H1 (cell line): ENCODE results near the gene DHRS3. TPM values are rescaled to one million over a fixed set of nuclear protein-coding genes. Genes with fewer than 3 reads are reported as not detected.

ENCODE experiments used
- CTCF ChIA-PET: fragments of 300-600 bp; sonication (Branson Sonifier 250); formaldehyde crosslinking; loops from one replicate; lab custom pipeline; 2021; ENCODE audit not compliant: partially characterized antibody; lab: Charles Lee
- POLR2A ChIA-PET: fragments of 300-600 bp; sonication (Branson Sonifier 250); formaldehyde crosslinking; loops from one replicate; lab custom pipeline; 2021; ENCODE audit warnings: inconsistent platforms; ENCODE audit not compliant: partially characterized antibody; lab: Charles Lee
- DNase-seq, 2 experiments: peaks; one replicate each; pipeline versions ENCODE4 v3.0.0 to v3.0.0-alpha.2; 2010 to 2022; ENCODE audit warnings: low spot score in 2 of 2, low read depth in 1 of 2, mixed read lengths in 1 of 2
- FAIRE-seq: peaks from 2 replicates; lab custom pipeline; 2011; peaks lifted over from hg19 to GRCh38; lab: Jason Lieb, UNC
- H2AFZ ChIP-seq: 2 replicates; pipeline ENCODE4 v1.8.1; 2012; ENCODE audit warnings: low read length, inconsistent platforms
- H2AK5ac ChIP-seq: 2 replicates; pipeline ENCODE4 v1.6.1; 2013; ENCODE audit warnings: low read depth, low read length
- H2BK120ac ChIP-seq: replicated peaks from 2 replicates; pipeline ENCODE3; 2013; ENCODE audit warnings: low read depth, low read length, inconsistent platforms
- H2BK12ac ChIP-seq: 2 replicates; pipeline ENCODE4 v1.6.1; 2013; ENCODE audit warnings: low read depth, low read length
- H2BK15ac ChIP-seq: 2 replicates; pipeline ENCODE4 v1.6.1; 2013; ENCODE audit warnings: low read length
- H2BK20ac ChIP-seq: 2 replicates; pipeline ENCODE4 v1.6.1; 2013; ENCODE audit warnings: low read length
- H2BK5ac ChIP-seq: 2 replicates; pipeline ENCODE4 v1.6.1; 2013; ENCODE audit warnings: low read depth, low read length
- H3K14ac ChIP-seq: 2 replicates; pipeline ENCODE4 v1.6.1; 2013; ENCODE audit warnings: inconsistent platforms; ENCODE audit not compliant: insufficient read length
- H3K18ac ChIP-seq: 2 replicates; pipeline ENCODE4 v1.6.1; 2013; ENCODE audit warnings: low read length; ENCODE audit errors: extremely low read depth
- H3K23ac ChIP-seq: 2 replicates; pipeline ENCODE4 v1.6.1; 2013; ENCODE audit warnings: inconsistent platforms; ENCODE audit not compliant: insufficient read length
- H3K23me2 ChIP-seq: 2 replicates; pipeline ENCODE4 v1.6.1; 2013; ENCODE audit warnings: low read depth, low read length
- H3K27ac ChIP-seq: 2 replicates; pipeline ENCODE4 v1.6.1; 2011; ENCODE audit warnings: low read depth, low read length, inconsistent platforms
- H3K27me3 ChIP-seq, 4 experiments: replicated peaks in 1 of 4; 1 replicate in 1 of 4; 2 replicates in 3 of 4; pipeline versions ENCODE4 v1.6.1 to v1.8.1; 2011 to 2013; ENCODE audit warnings: low read length in 3 of 4, mild to moderate bottlenecking in 3 of 4, inconsistent platforms in 2 of 4, mixed read lengths in 2 of 4, moderate library complexity in 1 of 4; ENCODE audit not compliant: control insufficient read depth in 3 of 4, insufficient read depth in 3 of 4; ENCODE audit errors: extremely low read depth in 1 of 4
- H3K36me3 ChIP-seq, 4 experiments: 2 replicates each; pipeline versions ENCODE4 v1.6.1 to v1.8.1; 2011 to 2013; ENCODE audit warnings: mild to moderate bottlenecking in 4 of 4, low read length in 3 of 4, moderate library complexity in 2 of 4, control low read depth in 1 of 4, inconsistent platforms in 1 of 4; ENCODE audit not compliant: insufficient read depth in 4 of 4, control insufficient read depth in 2 of 4
- H3K4ac ChIP-seq: replicated peaks from 2 replicates; pipeline ENCODE3; 2013; ENCODE audit warnings: low read length, low read depth, mixed read lengths, inconsistent platforms; ENCODE audit not compliant: insufficient read length
- H3K4me1 ChIP-seq, 4 experiments: replicated peaks in 1 of 4; 1 replicate in 1 of 4; 2 replicates in 3 of 4; pipeline versions ENCODE4 v1.6.1 to v1.8.1; 2011 to 2013; ENCODE audit warnings: low read length in 3 of 4, inconsistent platforms in 2 of 4, mixed read lengths in 1 of 4; ENCODE audit not compliant: insufficient read depth in 4 of 4, control insufficient read depth in 3 of 4
- H3K4me2 ChIP-seq, 2 experiments: 2 replicates each; pipeline versions ENCODE4 v1.6.1 to v1.8.1; 2011 to 2013; ENCODE audit warnings: low read depth in 2 of 2, low read length in 2 of 2, control low read depth in 1 of 2, inconsistent platforms in 1 of 2, mild to moderate bottlenecking in 1 of 2; ENCODE audit not compliant: insufficient read depth in 1 of 2
- H3K4me3 ChIP-seq, 4 experiments: fragments of 200-600, 300-600 bp in 1 of 4; sonication (generic), shearing (Covaris generic), sonication (Bioruptor Twin) in 1 of 4; 2 replicates each; pipeline versions ENCODE4 v1.5.1 to v1.8.1; 2011 to 2016; ENCODE audit warnings: low read length in 4 of 4, low read depth in 3 of 4, control low read depth in 2 of 4, inconsistent platforms in 2 of 4, mild to moderate bottlenecking in 2 of 4, mixed read lengths in 1 of 4, moderate library complexity in 1 of 4; ENCODE audit not compliant: insufficient read depth in 2 of 4; ENCODE audit errors: extremely low read depth in 1 of 4
- H3K56ac ChIP-seq: replicated peaks from 2 replicates; pipeline ENCODE3; 2013; ENCODE audit warnings: low read depth, mild to moderate bottlenecking, mixed read lengths, low read length, inconsistent platforms; ENCODE audit not compliant: insufficient read length
- H3K79me1 ChIP-seq: 2 replicates; pipeline ENCODE4 v1.6.1; 2013; ENCODE audit warnings: low read depth, low read length, control low read depth
- H3K79me2 ChIP-seq, 2 experiments: 2 replicates each; pipeline versions ENCODE4 v1.6.1 to v1.8.1; 2012 to 2013; ENCODE audit warnings: low read length in 2 of 2, mild to moderate bottlenecking in 2 of 2, inconsistent platforms in 1 of 2; ENCODE audit not compliant: insufficient read depth in 2 of 2, control insufficient read depth in 1 of 2
- H3K9ac ChIP-seq, 4 experiments: replicated peaks in 1 of 4; 1 replicate in 1 of 4; 2 replicates in 3 of 4; pipeline versions ENCODE4 v1.6.1 to v1.8.1; 2011 to 2013; ENCODE audit warnings: low read depth in 3 of 4, low read length in 3 of 4, control low read depth in 2 of 4, mild to moderate bottlenecking in 2 of 4, moderate library complexity in 2 of 4, inconsistent platforms in 1 of 4; ENCODE audit errors: extremely low read depth in 1 of 4
- H3K9me3 ChIP-seq, 2 experiments: 2 replicates each; pipeline versions ENCODE4 v1.6.1 to v1.8.1; 2012 to 2013; ENCODE audit warnings: mild to moderate bottlenecking in 2 of 2, moderate library complexity in 2 of 2, control low read depth in 1 of 2, inconsistent platforms in 1 of 2, low read depth in 1 of 2, low read length in 1 of 2, mixed read lengths in 1 of 2; ENCODE audit not compliant: insufficient read depth in 2 of 2
- H4K20me1 ChIP-seq, 2 experiments: replicated peaks in 1 of 2; 2 replicates each; pipeline versions ENCODE3 to v1.8.1; 2011 to 2013; ENCODE audit warnings: inconsistent platforms in 2 of 2, low read length in 2 of 2, mild to moderate bottlenecking in 1 of 2; ENCODE audit not compliant: insufficient read depth in 2 of 2, control insufficient read depth in 1 of 2
- H4K5ac ChIP-seq: 2 replicates; pipeline ENCODE4 v1.6.1; 2013; ENCODE audit warnings: low read length, low read depth, mixed read lengths, inconsistent platforms; ENCODE audit not compliant: insufficient read length
- H4K8ac ChIP-seq: 2 replicates; pipeline ENCODE4 v1.8.0; 2013; ENCODE audit warnings: mild to moderate bottlenecking, moderate library complexity, low read length, inconsistent platforms; ENCODE audit not compliant: insufficient read depth; ENCODE audit errors: extremely low read depth
- H4K91ac ChIP-seq: replicated peaks from 2 replicates; pipeline ENCODE3; 2013; ENCODE audit warnings: low read length, mixed read lengths, inconsistent platforms; ENCODE audit not compliant: insufficient read length
- CBX5 ChIP-seq: fragments of 300-800, 300-1000 bp; sonication (generic); IDR thresholded peaks from 2 replicates; pipeline ENCODE4 v1.7.1; 2016; ENCODE audit warnings: antibody characterized with exemption, low read length, low read depth
- CREB1 ChIP-seq: IDR thresholded peaks from 2 replicates; pipeline ENCODE4 v1.6.1; 2012; ENCODE audit warnings: inconsistent platforms
- EZH2 ChIP-seq: fragments of 200-600 bp; sonication (generic); IDR thresholded peaks from 2 replicates; pipeline ENCODE4 v1.7.1; 2012; ENCODE audit warnings: low read depth, mild to moderate bottlenecking, moderate library complexity, low read length, inconsistent platforms; ENCODE audit not compliant: severe bottlenecking
- GABPA ChIP-seq: IDR thresholded peaks from 2 replicates; pipeline ENCODE4 v1.6.1; 2011; ENCODE audit warnings: mild to moderate bottlenecking, low read length, moderate library complexity, borderline replicate concordance; ENCODE audit not compliant: insufficient read depth
- RAD21 ChIP-seq, 2 experiments: IDR thresholded peaks in 1 of 2; conservative IDR thresholded peaks in 1 of 2; 2 replicates each; pipeline ENCODE4 v1.6.1; 2011; ENCODE audit warnings: low read depth in 2 of 2, low read length in 2 of 2, improper control_type of control experiment in 1 of 2, inconsistent platforms in 1 of 2, mild to moderate bottlenecking in 1 of 2, moderate library complexity in 1 of 2
- SIX5 ChIP-seq: IDR thresholded peaks from 2 replicates; pipeline ENCODE4 v1.6.1; 2011; ENCODE audit warnings: mild to moderate bottlenecking, low read depth, low read length
- USF2 ChIP-seq: IDR thresholded peaks from 2 replicates; pipeline ENCODE4 v1.6.1; 2011; ENCODE audit warnings: low read length, improper control_type of control experiment
- WGBS, 2 experiments: shearing (Covaris generic) in 1 of 2; methylation state at CpG; one replicate each; pipeline versions ENCODE4 v1.1.6 to v1.1.7; 2013 to 2015; ENCODE audit warnings: low lambda C conversion rate in 2 of 2, mixed read lengths in 2 of 2, inconsistent platforms in 1 of 2, low coverage in 1 of 2, missing lambda C conversion rate in 1 of 2; ENCODE audit not compliant: insufficient replicate concordance in 2 of 2, insufficient coverage in 1 of 2, insufficient read length in 1 of 2; ENCODE audit errors: extremely low coverage in 1 of 2, missing lambda C conversion rate in 1 of 2; 5-methylcytosine and 5-hydroxymethylcytosine counted together
- polyA plus RNA-seq, 7 experiments: library from polyadenylated mRNA; depleted of rRNA in 3 of 7; stranded (reverse) in 5 of 7; unstranded in 2 of 7; fragments of >200 nt in 5 of 7; fragments of 200-250 nt in 2 of 7; gene quantifications; 1 replicate in 5 of 7; 2 replicates in 1 of 7; 4 replicates in 1 of 7; pipeline versions ENCODE4 v1.2.1 to v1.2.3, GENCODE V29; 2011 to 2013; ENCODE audit warnings: missing spikeins in 2 of 7, mixed read lengths in 2 of 7
- total RNA-seq: library from RNA; stranded (reverse); fragmentation: NEBNext Ultra II Directional; extraction: Animal tissue kit (Norgen Biotek cat#: 25700); gene quantifications from 2 replicates; pipeline ENCODE4 v1.2.1, GENCODE V29; 2021

Gene DHRS3
- total and polyA plus RNA-seq, 2 of the 8 experiments (the other 6 are each of a cell fraction or from before 2014, with no cell fraction given): 32.5 to 36.4 TPM

DNA sequence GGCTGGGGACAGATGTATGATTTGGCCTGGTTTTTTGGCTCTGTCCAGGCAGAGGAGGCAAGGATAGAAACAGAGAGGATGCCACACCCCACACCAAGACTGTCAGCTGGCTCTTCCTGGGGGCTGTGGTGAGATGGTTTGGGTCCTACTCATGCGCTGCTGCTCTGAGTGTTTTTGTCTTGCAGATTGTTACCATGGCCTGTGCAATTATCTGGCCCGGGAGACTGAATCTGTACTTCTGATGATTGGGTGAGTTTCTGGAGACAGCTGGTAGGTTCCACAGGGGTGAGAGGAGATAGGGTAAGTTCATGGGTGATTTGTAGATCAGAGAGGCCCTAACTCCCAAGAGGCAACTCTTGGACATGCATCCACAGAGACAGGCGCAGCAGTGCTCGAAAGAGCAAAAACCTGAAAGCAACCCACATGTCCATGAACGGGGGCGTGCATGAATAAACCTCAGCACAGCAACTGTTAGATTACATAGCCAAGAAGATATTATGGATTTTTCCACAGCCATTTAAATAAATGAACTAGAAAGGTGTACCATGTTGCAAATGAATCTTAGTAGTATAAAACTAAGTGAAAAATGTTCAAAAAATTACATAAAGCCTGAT lies 43.7 kb upstream of the DHRS3 start:
- FAIRE-seq: no peak
- H2AK5ac ChIP-seq: no peak overlapping the region
- H3K27me3 ChIP-seq: peaks cover 0 to 1% (median 0%) of the 10 kb centered on the region in 4 experiments; a peak in 1 of 7 replicates
- WGBS, 2 experiments: 92% methylated on average over 6 of the region's 6 CpGs; no CpG with 5 or more reads in 1 of the 2 experiments
- H3K36me3 ChIP-seq: no peaks in the 10 kb centered on the region
- TF ChIP-seq USF2: no peak
- TF ChIP-seq GABPA: no peak
- no peak for TF ChIP-seq CBX5
- no peak for TF ChIP-seq RAD21 (IDR thresholded peaks at IDR 0.05 in 1 of 2, conservative IDR thresholded peaks at IDR 0.05 in 1 of 2; ENCODE audit: low read depth in 2 of 2, low read length in 2 of 2)
- TF ChIP-seq EZH2: no peak
- no peak for TF ChIP-seq SIX5
- no peak for TF ChIP-seq CREB1
- TF ChIP-seq, all 59 proteins: peak for 0
- Histone ChIP-seq H4K20me1 (no peaks in the 10 kb centered on the region), H3K79me2 (no peaks in the 10 kb centered on the region), H3K23me2 (no peaks in the 10 kb centered on the region; the same call in 1 of the 2 replicates), H3K4me3 (no peak overlapping the region), H3K79me1 (no peaks in the 10 kb centered on the region), H3K56ac (no peak overlapping the region), H3K4ac (no peak overlapping the region), H2BK20ac (no peak overlapping the region; the same call in 1 of the 2 replicates), H3K4me2 (no peak overlapping the region), H4K8ac (peak overlapping the region; percentile 11; the same call in 1 of the 2 replicates), H2BK15ac (no peak overlapping the region), H3K14ac (no peak overlapping the region), H2AFZ (peak overlapping the region; percentile 27; the same call in 1 of the 2 replicates), H2BK120ac (no peak overlapping the region), H3K9me3 (no peaks in the 10 kb centered on the region), H3K9ac (no peak overlapping the region), H3K27ac (no peak overlapping the region), H2BK5ac (no peak overlapping the region), H3K18ac (peak overlapping the region; percentile 4), H3K23ac (no peak overlapping the region), H3K4me1 (no peaks in the 10 kb centered on the region), H2BK12ac (0 out of 2 replicates have a peak overlapping the region, but pooled peaks have one; percentile 50), H4K91ac (no peak overlapping the region), H4K5ac (no peak overlapping the region)
- no peak for DNase-seq
- POLR2A ChIA-PET: no interaction called here
- CTCF ChIA-PET: interaction anchor here (0.6 to 5.1 kb wide), 4 partner anchors 27 to 389 kb away, joined by 4 to 26 read pairs (median 5); no protein-coding TSS in a partner anchor
